GM23338 (cell line): ENCODE measurements around the gene SMYD5. TPM values are rescaled to one million over a fixed set of nuclear protein-coding genes. Genes with fewer than 3 reads are reported as not detected.

Experiments
- ATAC-seq: fragments of 200-7000 bp; cut with Tn5 transposase; 3 replicates; pipeline ENCODE4 v1.9.1; 2020
- DNase-seq: peaks from one replicate; pipeline ENCODE4 v3.0.0-alpha.2; 2015; ENCODE audit warnings: low spot score
- H2AFZ ChIP-seq: fragments of 200-600 bp; sonication (generic); 2 replicates; pipeline ENCODE4 v1.8.0; 2016; ENCODE audit warnings: antibody characterized with exemption, mild to moderate bottlenecking, moderate library complexity
- H3F3A ChIP-seq: fragments of 200-600 bp; sonication (generic); replicated peaks from 2 replicates; pipeline ENCODE4 v1.8.0; 2017; ENCODE audit warnings: antibody characterized with exemption, mixed run types, low read depth
- H3K27ac ChIP-seq: fragments of 200-600 bp; sonication (generic); 2 replicates; pipeline ENCODE4 v1.6.1; 2016; ENCODE audit warnings: low read depth
- H3K27me3 ChIP-seq: fragments of 200-600 bp; sonication (generic); 2 replicates; pipeline ENCODE4 v1.8.0; 2016; ENCODE audit warnings: mild to moderate bottlenecking, mixed run types, moderate library complexity; ENCODE audit not compliant: insufficient read depth
- H3K36me3 ChIP-seq: fragments of 200-600 bp; sonication (generic); 2 replicates; pipeline ENCODE4 v1.8.0; 2016; ENCODE audit warnings: mild to moderate bottlenecking; ENCODE audit not compliant: insufficient read depth
- H3K4me1 ChIP-seq: fragments of 200-600 bp; sonication (generic); 2 replicates; pipeline ENCODE4 v1.8.0; 2016; ENCODE audit warnings: mild to moderate bottlenecking, moderate library complexity; ENCODE audit not compliant: insufficient read depth
- H3K4me2 ChIP-seq: fragments of 200-600 bp; sonication (generic); 2 replicates; pipeline ENCODE4 v1.7.1; 2017; ENCODE audit warnings: mixed run types
- H3K4me3 ChIP-seq: fragments of 200-600 bp; sonication (generic); 2 replicates; pipeline ENCODE4 v1.6.1; 2016; ENCODE audit warnings: mixed run types
- H3K79me2 ChIP-seq: fragments of 200-600 bp; sonication (generic); replicated peaks from 2 replicates; pipeline ENCODE4 v1.8.0; 2017; ENCODE audit warnings: mild to moderate bottlenecking; ENCODE audit not compliant: insufficient read depth
- H3K9me2 ChIP-seq: fragments of 200-600 bp; sonication (generic); 2 replicates; pipeline ENCODE4 v1.8.0; 2017; ENCODE audit not compliant: insufficient read depth
- H4K20me1 ChIP-seq: fragments of 200-600 bp; sonication (generic); replicated peaks from 2 replicates; pipeline ENCODE4 v1.8.0; 2017; ENCODE audit warnings: mild to moderate bottlenecking; ENCODE audit not compliant: insufficient read depth
- H3K27ac Mint-ChIP-seq: 2 replicates; pipeline ENCODE4 v1.8.0; 2020; ENCODE audit warnings: inconsistent platforms, mild to moderate bottlenecking, moderate library complexity, mixed read lengths
- H3K27me3 Mint-ChIP-seq: 3 replicates; pipeline ENCODE4 v1.8.0; 2022; ENCODE audit warnings: low read depth, mild to moderate bottlenecking, moderate library complexity, mixed read lengths, inconsistent platforms; ENCODE audit not compliant: insufficient read depth, poor library complexity
- H3K36me3 Mint-ChIP-seq: 3 replicates; pipeline ENCODE4 v1.8.0; 2021; ENCODE audit warnings: low read depth, mild to moderate bottlenecking, inconsistent platforms, moderate library complexity, mixed read lengths
- H3K4me1 Mint-ChIP-seq: 3 replicates; pipeline ENCODE4 v1.8.0; 2020; ENCODE audit warnings: mild to moderate bottlenecking, inconsistent platforms, mixed read lengths
- H3K4me3 Mint-ChIP-seq: 3 replicates; pipeline ENCODE4 v1.8.0; 2021; ENCODE audit warnings: moderate library complexity, mild to moderate bottlenecking, inconsistent platforms, mixed read lengths
- H3K9me3 Mint-ChIP-seq: 3 replicates; pipeline ENCODE4 v1.8.0; 2020; ENCODE audit warnings: moderate library complexity, mild to moderate bottlenecking, inconsistent platforms, mixed read lengths
- CREB1 ChIP-seq: fragments of 250-450 bp; sonication (Bioruptor Pico); IDR thresholded peaks from 2 replicates; pipeline ENCODE4 v1.5.0; 2020; ENCODE audit warnings: low read depth, mild to moderate bottlenecking, moderate library complexity
- CTCF ChIP-seq, 2 experiments: fragments of 200-600 bp in 1 of 2; sonication (generic) in 1 of 2; conservative IDR thresholded peaks; 2 replicates each; pipeline versions ENCODE4 v1.5.1 to v1.6.1; 2016 to 2017; ENCODE audit warnings: antibody characterized with exemption in 2 of 2, low read depth in 2 of 2, mild to moderate bottlenecking in 2 of 2, moderate library complexity in 1 of 2
- EZH2 ChIP-seq: fragments of 200-600 bp; sonication (generic); IDR thresholded peaks from one replicate; pipeline ENCODE4 v1.8.0; 2017; ENCODE audit warnings: antibody characterized with exemption, mild to moderate bottlenecking, low read depth; ENCODE audit not compliant: unreplicated experiment
- EZH2phosphoT487 ChIP-seq: fragments of 200-600 bp; sonication (generic); IDR thresholded peaks from one replicate; pipeline ENCODE4 v1.8.1; 2018; ENCODE audit warnings: antibody characterized with exemption; ENCODE audit not compliant: unreplicated experiment
- JUNB ChIP-seq: IDR thresholded peaks from one replicate; pipeline ENCODE4 v1.6.1; 2016; ENCODE audit warnings: antibody characterized with exemption; ENCODE audit not compliant: unreplicated experiment
- NANOG ChIP-seq: IDR thresholded peaks from 2 replicates; pipeline ENCODE4 v1.6.1; 2016; ENCODE audit warnings: antibody characterized with exemption, borderline replicate concordance
- POLR2AphosphoS5 ChIP-seq: IDR thresholded peaks from 2 replicates; pipeline ENCODE4 v1.6.1; 2016; ENCODE audit warnings: antibody characterized with exemption, low read depth
- REST ChIP-seq: IDR thresholded peaks from one replicate; pipeline ENCODE4 v1.6.1; 2018; ENCODE audit warnings: antibody characterized with exemption; ENCODE audit not compliant: unreplicated experiment
- STAT1 ChIP-seq: IDR thresholded peaks from one replicate; pipeline ENCODE4 v1.6.1; 2016; ENCODE audit warnings: antibody characterized with exemption; ENCODE audit not compliant: unreplicated experiment
- ZNF114 ChIP-seq: fragments of 250-450 bp; sonication (Bioruptor Pico); IDR thresholded peaks from 2 replicates; pipeline ENCODE4 v1.5.0; 2020; ENCODE audit warnings: mild to moderate bottlenecking, moderate library complexity
- ZNF331 ChIP-seq: fragments of 250-450 bp; sonication (Bioruptor Pico); IDR thresholded peaks from 2 replicates; pipeline ENCODE4 v1.5.0; 2020; ENCODE audit warnings: low read depth, mild to moderate bottlenecking, moderate library complexity
- ZNF462 ChIP-seq: fragments of 250-450 bp; sonication (Bioruptor Pico); IDR thresholded peaks from 2 replicates; pipeline ENCODE4 v1.5.0; 2020; ENCODE audit warnings: mild to moderate bottlenecking, moderate library complexity
- polyA plus RNA-seq: library from polyadenylated mRNA; unstranded; fragments of >200 nt; fragmentation: Nextera tagmentation; extraction: Ambion mirVana; gene quantifications from 2 replicates; pipeline ENCODE4 v1.2.1, GENCODE V29; 2016
- total RNA-seq: library from RNA; depleted of rRNA; stranded (reverse); fragments of >200 nt; shearing (Covaris generic); gene quantifications from 2 replicates; pipeline ENCODE4 v1.2.3, GENCODE V29; 2014
- TF ChIP-seq, protein P1 (sequence below): IDR thresholded peaks from 2 replicates; pipeline ENCODE4 v1.6.1; 2016; ENCODE audit warnings: antibody characterized with exemption

The SMYD5 gene
- total and polyA plus RNA-seq, 2 experiments from 2014 or later, result 20.5 to 45.8 TPM

DNA sequence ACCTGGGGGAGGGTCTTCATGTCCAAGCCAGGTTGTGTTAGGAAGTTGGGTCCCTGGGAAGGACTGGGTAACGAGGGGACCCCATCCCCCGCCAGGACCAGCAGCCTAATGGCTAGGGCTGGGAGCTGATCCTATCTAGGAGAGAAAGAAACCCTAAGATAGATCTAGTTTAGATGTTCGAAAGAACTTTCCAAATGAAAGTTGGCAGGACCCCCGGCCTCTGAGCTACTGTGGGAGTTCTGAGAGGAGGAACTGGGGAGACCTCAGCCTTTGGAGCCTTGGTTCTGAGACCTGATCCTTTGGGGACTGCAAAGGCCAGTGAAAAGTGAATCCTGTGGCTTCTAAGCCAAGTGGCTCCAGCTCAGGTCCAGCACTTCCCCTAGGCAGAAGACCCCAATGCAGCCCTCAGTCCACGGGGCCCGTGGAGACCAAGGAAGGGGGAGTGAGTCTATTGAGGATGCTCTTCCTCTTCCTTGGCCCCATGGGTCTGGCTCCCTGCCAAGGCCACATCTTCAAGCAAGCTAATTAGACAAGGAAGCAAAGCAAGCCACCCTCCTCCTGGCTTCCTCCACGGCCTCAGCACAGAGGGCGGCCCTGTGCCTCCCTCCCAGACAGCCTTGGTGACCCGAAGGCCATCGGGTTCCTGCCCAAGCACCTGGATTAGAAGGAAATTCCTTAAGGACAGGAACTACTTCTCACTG is 43.5 kb downstream of the SMYD5 start:
- DNase-seq (no peak), ATAC-seq (no peak)
- H3K4me1 ChIP-seq, result peaks cover 11% of the 10 kb centered on the region
- H3F3A ChIP-seq, result peaks cover 7% of the 10 kb centered on the region; the same call in 1 of the 2 replicates
- H3K4me1 Mint-ChIP-seq, result peaks cover 24% of the 10 kb centered on the region; the same call in 2 of the 3 replicates
- no peaks in the 10 kb centered on the region for H3K36me3 ChIP-seq
- no peaks in the 10 kb centered on the region for H3K79me2 ChIP-seq
- H3K36me3 Mint-ChIP-seq, result peaks cover 28% of the 10 kb centered on the region
- no peak overlapping the region for H3K4me3 Mint-ChIP-seq
- no peaks in the 10 kb centered on the region for H3K27me3 ChIP-seq
- peaks cover 27% of the 10 kb centered on the region for H4K20me1 ChIP-seq
- no peak overlapping the region for H3K27ac ChIP-seq
- H2AFZ ChIP-seq, result no peak overlapping the region
- no peak overlapping the region for H3K27ac Mint-ChIP-seq
- H3K27me3 Mint-ChIP-seq, result peaks cover 12% of the 10 kb centered on the region
- no peak overlapping the region for H3K4me2 ChIP-seq
- no peaks in the 10 kb centered on the region for H3K9me3 Mint-ChIP-seq
- TF ChIP-seq JUNB (no peak), EZH2 (no peak), REST (no peak), EZH2phosphoT487 (no peak), ZNF331 (CRISPR knock-in tag) (no peak), ZNF114 (no peak), POLR2AphosphoS5 (no peak), NANOG (no peak), CREB1 (CRISPR knock-in tag) (no peak), STAT1 (no peak), CTCF (conservative IDR thresholded peaks at IDR 0.05; ENCODE audit: low read depth in 2 of 2) (no peak), ZNF462 (CRISPR knock-in tag) (no peak)
- TF ChIP-seq, protein P1, sequence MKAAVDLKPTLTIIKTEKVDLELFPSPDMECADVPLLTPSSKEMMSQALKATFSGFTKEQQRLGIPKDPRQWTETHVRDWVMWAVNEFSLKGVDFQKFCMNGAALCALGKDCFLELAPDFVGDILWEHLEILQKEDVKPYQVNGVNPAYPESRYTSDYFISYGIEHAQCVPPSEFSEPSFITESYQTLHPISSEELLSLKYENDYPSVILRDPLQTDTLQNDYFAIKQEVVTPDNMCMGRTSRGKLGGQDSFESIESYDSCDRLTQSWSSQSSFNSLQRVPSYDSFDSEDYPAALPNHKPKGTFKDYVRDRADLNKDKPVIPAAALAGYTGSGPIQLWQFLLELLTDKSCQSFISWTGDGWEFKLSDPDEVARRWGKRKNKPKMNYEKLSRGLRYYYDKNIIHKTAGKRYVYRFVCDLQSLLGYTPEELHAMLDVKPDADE, result no peak
- no peak overlapping the region for H3K4me3 ChIP-seq
- no peaks in the 10 kb centered on the region for H3K9me2 ChIP-seq
